ENCODE data around the gene KRT3.

The KRT3 gene

GRCh38 chr12:52833922-52834726 lies 38.2 kb upstream of the KRT3 start, which contains the start of gene KRT79:
Gene KRT79 (minus strand): TSS chr12:52834311. CDS start chr12:52834260, 51 bp downstream.
- peaks cover 30% of the 10 kb centered on the region for H3K27me3 ChIP-seq

DNA sequence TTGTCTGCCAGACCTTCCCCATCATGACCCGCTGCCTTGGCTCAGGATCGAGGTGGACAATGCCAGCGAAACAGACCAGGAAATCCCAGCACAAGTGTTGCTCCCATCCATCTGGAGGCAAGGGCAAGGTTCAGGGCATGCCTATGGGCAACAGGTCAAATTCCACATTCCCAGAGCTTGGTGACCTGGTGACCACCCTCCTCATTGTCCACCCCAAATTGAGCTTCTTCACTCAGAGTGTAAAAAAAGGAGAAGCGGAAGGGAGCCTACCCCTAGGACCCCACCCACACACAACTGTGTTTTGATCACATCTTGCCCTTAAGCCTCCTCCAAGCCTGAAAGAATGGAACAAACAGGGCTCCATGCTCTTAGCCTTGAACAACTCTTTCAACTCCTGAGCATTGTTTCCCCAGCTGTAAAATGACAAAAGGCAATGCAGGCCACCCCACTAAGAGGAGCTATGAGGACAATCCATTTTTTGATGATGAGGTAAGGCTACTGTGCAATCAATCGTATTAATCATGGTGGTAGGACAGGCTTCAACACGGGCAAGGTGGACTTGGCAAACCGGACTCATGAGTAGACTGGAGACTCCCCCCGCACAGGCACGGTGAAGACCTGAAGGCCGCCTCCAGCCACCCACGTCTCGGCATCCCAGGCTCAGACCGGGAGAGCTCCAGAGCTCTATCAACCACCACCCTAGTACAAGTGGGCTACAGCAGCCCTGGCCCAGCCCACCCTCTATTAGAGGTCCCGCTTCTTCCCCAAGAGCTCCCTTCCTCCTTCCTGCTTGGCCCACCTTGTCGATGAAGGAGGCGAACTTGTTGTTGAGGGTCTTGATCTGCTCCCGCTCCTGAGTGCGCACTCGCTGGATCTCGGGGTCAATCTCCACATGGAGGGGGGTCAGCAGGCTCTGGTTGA lies 37.3 kb upstream of the KRT3 start:
- Histone ChIP-seq H3K27me3 (peaks cover 21% of the 10 kb centered on the region), H3K36me3 (no peaks in the 10 kb centered on the region), H3K9me3 (no peaks in the 10 kb centered on the region), H3K4me3 (ENCODE audit: low read depth, low read length) (no peak overlapping the region), H3K4me1 (no peaks in the 10 kb centered on the region)
- DNase-seq: no peak
- no peak for TF ChIP-seq CTCF (IDR thresholded peaks at IDR 0.05; ENCODE audit: low read depth, low read length)

More at GRCh38 chr12:52833922-52834726, 38.2 kb upstream of the KRT3 start, which contains the start of gene KRT79:
- H3K4me1 ChIP-seq: no peaks in the 10 kb centered on the region
- H3K4me3 ChIP-seq (ENCODE audit: low read depth, low read length): no peak within 1 kb of the TSS
- TF ChIP-seq CTCF (IDR thresholded peaks at IDR 0.05; ENCODE audit: low read depth, low read length): no peak
- H3K36me3 ChIP-seq: no peaks in the 10 kb centered on the region
- no peak for DNase-seq
- no peaks in the 10 kb centered on the region for H3K9me3 ChIP-seq

DNA sequence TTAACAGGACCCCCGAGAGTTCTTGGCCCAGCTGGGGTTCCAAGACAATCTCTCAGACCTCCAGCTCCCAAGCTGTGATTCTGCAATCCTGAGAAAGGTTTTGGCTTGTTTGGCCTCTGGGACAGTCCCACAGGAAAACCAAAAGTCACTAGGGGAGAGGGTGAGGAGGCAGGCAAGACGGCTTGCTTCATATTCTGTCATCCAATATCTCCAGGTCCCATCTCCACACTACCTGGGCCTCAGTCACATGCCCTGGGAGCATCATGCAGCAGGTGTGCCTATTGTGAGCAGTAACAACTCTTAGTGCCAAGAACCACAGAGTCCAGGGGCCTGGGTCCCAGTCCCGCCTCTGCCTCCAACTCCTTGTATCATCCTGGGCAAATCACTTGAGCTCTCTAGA lies 36.5 kb upstream of the KRT3 start:
- Histone ChIP-seq H3K9me3 (no peaks in the 10 kb centered on the region), H3K4me3 (ENCODE audit: low read depth, low read length) (no peak overlapping the region), H3K27me3 (peaks cover 13% of the 10 kb centered on the region; the same call in 1 of the 2 replicates), H3K36me3 (no peaks in the 10 kb centered on the region), H3K4me1 (no peaks in the 10 kb centered on the region)
- no peak for TF ChIP-seq CTCF (IDR thresholded peaks at IDR 0.05; ENCODE audit: low read depth, low read length)
- DNase-seq: no peak

DNA sequence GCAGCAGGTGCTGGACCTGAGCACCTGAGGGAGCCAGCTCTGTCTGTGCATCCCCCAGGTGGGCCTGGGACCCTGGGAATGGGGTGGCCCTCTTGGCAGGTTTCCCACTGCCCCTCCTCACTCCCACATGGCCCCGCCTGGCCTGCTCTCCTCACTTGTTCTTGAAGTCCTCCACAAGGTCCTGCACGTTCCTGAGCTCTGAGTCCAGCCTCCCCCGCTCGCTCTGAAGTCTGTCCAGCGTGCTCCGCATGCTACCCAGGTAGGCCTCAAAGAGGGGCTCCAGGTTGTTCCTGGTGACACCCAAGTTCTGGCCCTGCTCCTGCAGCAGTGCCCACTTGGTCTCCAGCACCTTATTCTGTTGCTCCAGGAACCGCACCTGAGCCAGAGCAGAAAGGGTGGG lies 35.3 kb upstream of the KRT3 start:
- Histone ChIP-seq H3K4me1 (no peaks in the 10 kb centered on the region), H3K36me3 (no peaks in the 10 kb centered on the region), H3K27me3 (peaks cover 7% of the 10 kb centered on the region; the same call in 1 of the 2 replicates), H3K4me3 (ENCODE audit: low read depth, low read length) (no peak overlapping the region), H3K9me3 (no peaks in the 10 kb centered on the region)
- DNase-seq: no peak
- no peak for TF ChIP-seq CTCF (IDR thresholded peaks at IDR 0.05; ENCODE audit: low read depth, low read length)

DNA sequence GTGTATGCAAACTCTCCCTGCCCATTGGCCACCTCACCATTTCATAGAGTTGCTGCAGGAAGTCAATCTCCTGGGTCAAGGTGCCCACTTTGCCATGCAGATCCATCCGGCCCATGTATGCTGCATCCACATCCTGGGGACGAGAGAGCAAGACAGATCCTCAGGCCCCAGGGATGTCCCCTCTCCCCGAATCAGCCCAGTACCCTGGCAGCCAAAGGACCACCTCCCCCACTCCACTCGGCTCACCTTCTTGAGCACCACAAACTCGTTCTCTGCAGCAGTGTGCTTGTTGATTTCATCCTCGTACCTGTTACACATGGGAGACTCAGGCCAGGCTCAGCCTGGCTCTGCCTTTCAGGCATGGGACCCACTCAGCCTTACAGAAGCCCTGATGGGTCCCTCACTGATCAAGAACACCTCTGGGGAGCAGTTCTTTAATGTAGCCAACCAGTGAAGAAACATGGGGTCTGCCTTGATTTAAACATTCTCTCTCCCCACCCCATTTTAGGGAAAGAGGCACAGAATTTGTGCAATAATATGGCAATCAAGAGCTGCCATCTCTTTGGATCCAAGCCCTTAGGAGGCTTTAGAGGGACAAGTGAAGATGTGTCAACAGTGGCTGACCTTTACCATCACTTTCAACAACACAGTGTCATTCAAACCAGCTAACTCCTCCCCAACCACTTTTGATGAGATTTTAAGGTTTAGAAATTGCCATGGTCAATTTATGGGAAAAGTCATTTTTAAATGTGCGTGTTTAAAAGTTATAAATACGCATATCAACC lies 34.3 kb upstream of the KRT3 start:
- DNase-seq: no peak
- no peaks in the 10 kb centered on the region for H3K9me3 ChIP-seq
- no peaks in the 10 kb centered on the region for H3K4me1 ChIP-seq
- H3K36me3 ChIP-seq: no peaks in the 10 kb centered on the region
- H3K4me3 ChIP-seq (ENCODE audit: low read depth, low read length): no peak overlapping the region
- H3K27me3 ChIP-seq: peaks cover 6% of the 10 kb centered on the region; the same call in 1 of the 2 replicates
- TF ChIP-seq CTCF (IDR thresholded peaks at IDR 0.05; ENCODE audit: low read depth, low read length): no peak
